HepG2 (cell line): Measurements from ENCODE around the gene THADA. TPM values are rescaled to one million over a fixed set of nuclear protein-coding genes. Genes with fewer than 3 reads are reported as not detected.

Experiments
- DPF2 ChIP-seq: sonication (generic); formaldehyde crosslinking; IDR thresholded peaks from 2 replicates; pipeline ENCODE4 v1.4.0; 2020; ENCODE audit warnings: mild to moderate bottlenecking, low read depth, missing genetic modification reagents, borderline replicate concordance
- FOXO1 ChIP-seq: sonication (generic); formaldehyde crosslinking; IDR thresholded peaks from 2 replicates; pipeline ENCODE4 v1.4.0; 2020; ENCODE audit warnings: missing genetic modification reagents
- GABPB1 ChIP-seq: IDR thresholded peaks from 2 replicates; pipeline ENCODE4 v1.6.1; 2016; ENCODE audit warnings: mild to moderate bottlenecking, missing genetic modification reagents, moderate library complexity, missing compliant biosample characterization
- KAT8 ChIP-seq: IDR thresholded peaks from 2 replicates; pipeline ENCODE4 v1.6.1; 2016; ENCODE audit warnings: missing genetic modification reagents, missing compliant biosample characterization
- KLF6 ChIP-seq: IDR thresholded peaks from 2 replicates; pipeline ENCODE4 v1.8.0; 2016; ENCODE audit warnings: missing biosample characterization, missing genetic modification reagents
- MBD4 ChIP-seq: IDR thresholded peaks from 2 replicates; pipeline ENCODE4 v1.6.1; 2012; ENCODE audit warnings: low read length, inconsistent platforms, borderline replicate concordance
- MTA1 ChIP-seq: sonication (generic); formaldehyde crosslinking; IDR thresholded peaks from 2 replicates; pipeline ENCODE4 v1.4.0; 2020; ENCODE audit warnings: missing genetic modification reagents, mild to moderate bottlenecking, borderline replicate concordance
- RAD21 ChIP-seq: fragments of 450-650 bp; formaldehyde crosslinking; IDR thresholded peaks from 2 replicates; pipeline ENCODE4 v1.5.0; 2020; ENCODE audit warnings: mild to moderate bottlenecking
- RCOR2 ChIP-seq: IDR thresholded peaks from 2 replicates; pipeline ENCODE4 v1.6.1; 2016; ENCODE audit warnings: missing biosample characterization, missing genetic modification reagents
- SIN3A ChIP-seq: IDR thresholded peaks from 2 replicates; pipeline ENCODE4 v1.6.1; 2011; ENCODE audit warnings: low read depth, mild to moderate bottlenecking, control low read depth, low read length, borderline replicate concordance
- SMC3 ChIP-seq: IDR thresholded peaks from 2 replicates; pipeline ENCODE4 v1.6.1; 2011; ENCODE audit warnings: low read length, improper control_type of control experiment
- TCF12 ChIP-seq, 2 experiments: fragments of 450-650 bp in 1 of 2; sonication (generic) in 1 of 2; formaldehyde crosslinking in 1 of 2; IDR thresholded peaks; 2 replicates each; pipeline versions ENCODE4 v1.6.1 to v1.8.0; 2017 to 2022; ENCODE audit warnings: antibody characterized with exemption in 1 of 2, mild to moderate bottlenecking in 1 of 2, missing genetic modification reagents in 1 of 2, moderate library complexity in 1 of 2
- XRCC5 ChIP-seq: fragments of 200-400 bp; formaldehyde crosslinking; optimal IDR thresholded peaks from 2 replicates; pipeline ENCODE3; 2017; ENCODE audit warnings: mild to moderate bottlenecking, low read length
- ZNF205 ChIP-seq: IDR thresholded peaks from 2 replicates; pipeline ENCODE4 v1.6.1; 2018; ENCODE audit warnings: missing biosample characterization, missing genetic modification reagents
- ZNF296 ChIP-seq: sonication (generic); formaldehyde crosslinking; conservative IDR thresholded peaks from 2 replicates; pipeline ENCODE4 v1.5.0; 2020; ENCODE audit warnings: mild to moderate bottlenecking, missing genetic modification reagents
- ZNF33B ChIP-seq: sonication (generic); formaldehyde crosslinking; IDR thresholded peaks from 2 replicates; pipeline ENCODE4 v1.5.1; 2020; ENCODE audit warnings: mild to moderate bottlenecking, missing genetic modification reagents
- ZNF44 ChIP-seq: sonication (generic); formaldehyde crosslinking; IDR thresholded peaks from 2 replicates; pipeline ENCODE4 v1.5.1; 2020; ENCODE audit warnings: mild to moderate bottlenecking, missing genetic modification reagents
- ZNF589 ChIP-seq: sonication (generic); formaldehyde crosslinking; conservative IDR thresholded peaks from 2 replicates; pipeline ENCODE4 v1.8.0; 2022; ENCODE audit warnings: mild to moderate bottlenecking, moderate library complexity, missing genetic modification reagents
- polyA plus RNA-seq, 8 experiments: library from polyadenylated mRNA; depleted of rRNA in 3 of 8; stranded (reverse) in 7 of 8; unstranded in 1 of 8; fragments of >200 nt; fragmentation: Illumina TruSeq in 4 of 8; extraction: Trizol in 4 of 8; gene quantifications; 2 replicates each; pipeline versions ENCODE4 v1.2.1 to v1.2.3, GENCODE V29; 2011 to 2016; ENCODE audit warnings: low read depth in 4 of 8, missing spikeins in 1 of 8, mixed read lengths in 1 of 8; ENCODE audit not compliant: insufficient read depth in 1 of 8
- total RNA-seq, 5 experiments: library from RNA; depleted of rRNA; stranded (reverse); fragments of >200 nt; fragmentation: Illumina TruSeq; extraction: Trizol; gene quantifications; 2 replicates each; pipeline ENCODE4 v1.2.3, GENCODE V29; 2016; ENCODE audit warnings: low read depth in 1 of 5
- TF ChIP-seq, protein P1 (sequence below): IDR thresholded peaks from 2 replicates; pipeline ENCODE4 v1.6.1; 2012; ENCODE audit warnings: inconsistent platforms
- TF ChIP-seq, protein P2 (sequence below), 2 experiments: fragments of 450-650 bp in 1 of 2; sonication (generic) in 1 of 2; formaldehyde crosslinking; IDR thresholded peaks; 2 replicates each; pipeline versions ENCODE4 v1.5.0 to v1.8.0; 2020 to 2022; ENCODE audit warnings: mild to moderate bottlenecking in 1 of 2, missing genetic modification reagents in 1 of 2
- TF ChIP-seq, protein P3 (sequence below): sonication (generic); formaldehyde crosslinking; IDR thresholded peaks from 2 replicates; pipeline ENCODE4 v1.9.0; 2022; ENCODE audit warnings: low read depth, missing genetic modification reagents
- TF ChIP-seq, protein P4 (sequence below): fragments of 450-650 bp; IDR thresholded peaks from 2 replicates; pipeline ENCODE4 v1.6.1; 2016
- TF ChIP-seq, protein P5 (sequence below): sonication (generic); IDR thresholded peaks from 2 replicates; pipeline ENCODE4 v1.6.1; 2016; ENCODE audit warnings: low read depth, borderline replicate concordance

THADA gene
- total and polyA plus RNA-seq, 2 of the 13 experiments (the other 11 are each of a cell fraction or from before 2014, with no cell fraction given) = 12.7 to 21.7 TPM

DNA sequence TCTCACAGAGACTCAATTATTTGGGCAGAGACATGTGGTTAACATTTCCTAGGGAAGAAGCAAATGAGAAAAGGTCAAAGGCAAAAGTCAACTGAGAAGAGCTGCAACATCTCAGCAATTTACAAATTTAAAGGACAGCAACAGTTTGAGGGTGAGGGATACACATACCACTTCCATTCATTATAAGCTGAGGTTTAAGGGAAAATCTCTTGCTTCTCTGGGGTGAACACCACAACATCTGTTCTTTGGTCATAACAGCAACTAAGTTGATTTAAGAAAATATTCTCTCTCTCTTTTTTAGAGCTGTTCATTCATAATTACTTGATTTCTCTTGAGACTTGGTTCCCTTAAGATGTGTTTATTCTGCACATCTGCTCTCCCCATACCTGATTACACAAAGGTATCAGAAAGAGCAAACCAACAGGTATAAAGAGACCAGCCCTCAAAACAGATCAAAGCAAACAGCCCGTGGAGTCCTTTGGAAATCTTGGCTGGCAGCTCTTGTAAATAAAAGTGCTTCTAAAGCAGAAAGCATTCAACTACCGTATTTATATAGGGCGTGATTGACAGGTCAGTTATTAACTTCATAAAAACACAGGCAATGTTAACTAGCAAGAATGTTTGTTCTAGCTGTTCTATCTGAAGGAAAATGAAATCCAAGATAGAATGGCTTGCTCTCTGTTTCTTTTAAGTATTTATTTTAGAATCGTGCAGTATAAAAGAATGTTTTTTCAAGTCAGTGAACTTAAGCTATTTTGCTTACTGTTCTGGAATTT is 132.8 kb downstream of the THADA start (continued):
- TF ChIP-seq KLF6 (CRISPR knock-in tag) (no peak), ZNF296 (CRISPR knock-in tag) (no peak), ZNF205 (CRISPR knock-in tag) (peak; percentile 28; the same call in 1 of the 2 replicates), RCOR2 (CRISPR knock-in tag) (peak; percentile 87), RAD21 (CRISPR knock-in tag) (no peak), MTA1 (CRISPR knock-in tag) (no peak), XRCC5 (peak; percentile 47), SMC3 (no peak), GABPB1 (CRISPR knock-in tag) (no peak), DPF2 (peak; percentile 75), SIN3A (peak; percentile 62; the same call in 1 of the 2 replicates), ZNF44 (peak; percentile 47; the same call in 1 of the 2 replicates), FOXO1 (peak; percentile 89), ZNF33B (CRISPR knock-in tag) (no peak), ZNF589 (CRISPR knock-in tag) (no peak), MBD4 (peak; percentile 79; the same call in 1 of the 2 replicates), TCF12 (IDR thresholded peaks at IDR 0.05) (no peak), TCF12 (CRISPR knock-in tag; IDR thresholded peaks at IDR 0.05) (peak; percentile 92; the same call in 1 of the 2 replicates), KAT8 (CRISPR knock-in tag) (peak; percentile 70)
- TF ChIP-seq, protein P1, sequence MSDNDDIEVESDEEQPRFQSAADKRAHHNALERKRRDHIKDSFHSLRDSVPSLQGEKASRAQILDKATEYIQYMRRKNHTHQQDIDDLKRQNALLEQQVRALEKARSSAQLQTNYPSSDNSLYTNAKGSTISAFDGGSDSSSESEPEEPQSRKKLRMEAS = peak; percentile 60
- TF ChIP-seq, protein P2, sequence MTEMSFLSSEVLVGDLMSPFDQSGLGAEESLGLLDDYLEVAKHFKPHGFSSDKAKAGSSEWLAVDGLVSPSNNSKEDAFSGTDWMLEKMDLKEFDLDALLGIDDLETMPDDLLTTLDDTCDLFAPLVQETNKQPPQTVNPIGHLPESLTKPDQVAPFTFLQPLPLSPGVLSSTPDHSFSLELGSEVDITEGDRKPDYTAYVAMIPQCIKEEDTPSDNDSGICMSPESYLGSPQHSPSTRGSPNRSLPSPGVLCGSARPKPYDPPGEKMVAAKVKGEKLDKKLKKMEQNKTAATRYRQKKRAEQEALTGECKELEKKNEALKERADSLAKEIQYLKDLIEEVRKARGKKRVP (CRISPR knock-in tag; IDR thresholded peaks at IDR 0.05) = peak in 1 of 2 experiments; percentile 15; a peak in 1 of 4 replicates
- TF ChIP-seq, protein P3, sequence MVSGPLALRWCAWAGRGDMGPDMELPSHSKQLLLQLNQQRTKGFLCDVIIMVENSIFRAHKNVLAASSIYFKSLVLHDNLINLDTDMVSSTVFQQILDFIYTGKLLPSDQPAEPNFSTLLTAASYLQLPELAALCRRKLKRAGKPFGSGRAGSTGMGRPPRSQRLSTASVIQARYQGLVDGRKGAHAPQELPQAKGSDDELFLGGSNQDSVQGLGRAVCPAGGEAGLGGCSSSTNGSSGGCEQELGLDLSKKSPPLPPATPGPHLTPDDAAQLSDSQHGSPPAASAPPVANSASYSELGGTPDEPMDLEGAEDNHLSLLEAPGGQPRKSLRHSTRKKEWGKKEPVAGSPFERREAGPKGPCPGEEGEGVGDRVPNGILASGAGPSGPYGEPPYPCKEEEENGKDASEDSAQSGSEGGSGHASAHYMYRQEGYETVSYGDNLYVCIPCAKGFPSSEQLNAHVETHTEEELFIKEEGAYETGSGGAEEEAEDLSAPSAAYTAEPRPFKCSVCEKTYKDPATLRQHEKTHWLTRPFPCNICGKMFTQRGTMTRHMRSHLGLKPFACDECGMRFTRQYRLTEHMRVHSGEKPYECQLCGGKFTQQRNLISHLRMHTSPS = peak; percentile 29; the same call in 1 of the 2 replicates
- TF ChIP-seq, protein P4, sequence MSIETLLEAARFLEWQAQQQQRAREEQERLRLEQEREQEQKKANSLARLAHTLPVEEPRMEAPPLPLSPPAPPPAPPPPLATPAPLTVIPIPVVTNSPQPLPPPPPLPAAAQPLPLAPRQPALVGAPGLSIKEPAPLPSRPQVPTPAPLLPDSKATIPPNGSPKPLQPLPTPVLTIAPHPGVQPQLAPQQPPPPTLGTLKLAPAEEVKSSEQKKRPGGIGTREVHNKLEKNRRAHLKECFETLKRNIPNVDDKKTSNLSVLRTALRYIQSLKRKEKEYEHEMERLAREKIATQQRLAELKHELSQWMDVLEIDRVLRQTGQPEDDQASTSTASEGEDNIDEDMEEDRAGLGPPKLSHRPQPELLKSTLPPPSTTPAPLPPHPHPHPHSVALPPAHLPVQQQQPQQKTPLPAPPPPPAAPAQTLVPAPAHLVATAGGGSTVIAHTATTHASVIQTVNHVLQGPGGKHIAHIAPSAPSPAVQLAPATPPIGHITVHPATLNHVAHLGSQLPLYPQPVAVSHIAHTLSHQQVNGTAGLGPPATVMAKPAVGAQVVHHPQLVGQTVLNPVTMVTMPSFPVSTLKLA = no peak
- TF ChIP-seq, protein P5, sequence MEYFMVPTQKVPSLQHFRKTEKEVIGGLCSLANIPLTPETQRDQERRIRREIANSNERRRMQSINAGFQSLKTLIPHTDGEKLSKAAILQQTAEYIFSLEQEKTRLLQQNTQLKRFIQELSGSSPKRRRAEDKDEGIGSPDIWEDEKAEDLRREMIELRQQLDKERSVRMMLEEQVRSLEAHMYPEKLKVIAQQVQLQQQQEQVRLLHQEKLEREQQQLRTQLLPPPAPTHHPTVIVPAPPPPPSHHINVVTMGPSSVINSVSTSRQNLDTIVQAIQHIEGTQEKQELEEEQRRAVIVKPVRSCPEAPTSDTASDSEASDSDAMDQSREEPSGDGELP = peak; percentile 81
